Heart left ventricle (tissue), 13 donors: ENCODE data around the gene NAA16.

Experiments used
- POLR2A ChIP-seq, 2 donors: fragments of 450-650 bp; IDR thresholded peaks; one replicate each; pipeline ENCODE4 v1.6.1; 2017; ENCODE audit warnings: antibody characterized with exemption in 2 of 2, mild to moderate bottlenecking in 2 of 2, moderate library complexity in 2 of 2
- TF ChIP-seq, protein P1 (sequence below), 12 donors: fragments of 200-600 bp; sonication (generic) in 4 of 12; IDR thresholded peaks; one replicate each; pipeline versions ENCODE4 v1.5.0 to v1.8.0; 2018 to 2022; ENCODE audit warnings: antibody characterized with exemption in 12 of 12, mild to moderate bottlenecking in 5 of 12
- donor health status: ischemic (EF 13 %, LVEDD 7.1; RV severe dilation, severe dysfunction).
- donor health status: DM: no; HTN: yes; CAD: no.
- donor health status: DM: no; HTN: no; CAD: no.
- donor health status: ischemic (EF 25% LVEDD 6.9; RV normal size, moderate dysfunction).
- donor health status: ischemic (EF 25% LVEDD 5.7; RV mildly dilated, moderate dysfunction).
- donor health status: ischemic (EF 35%, LVEDD 5.7; RV mildly dilated, moderate dysfunction).
- donor health status: nonischemic (EF 11% LVEDD 7.7; RV severe dilation, severe dysfunction).
- donor health status: DM: yes; HTN: yes; CAD: no.
- donor health status: PGD.
- donor health status: ischemic (EF 29% LVEDD 5.4; RV normal size, mild dysfunction).
- donor health status: nonischemic (EF 23%, LVEDD 6.1; RV moderate dilation, normal function).

DNA sequence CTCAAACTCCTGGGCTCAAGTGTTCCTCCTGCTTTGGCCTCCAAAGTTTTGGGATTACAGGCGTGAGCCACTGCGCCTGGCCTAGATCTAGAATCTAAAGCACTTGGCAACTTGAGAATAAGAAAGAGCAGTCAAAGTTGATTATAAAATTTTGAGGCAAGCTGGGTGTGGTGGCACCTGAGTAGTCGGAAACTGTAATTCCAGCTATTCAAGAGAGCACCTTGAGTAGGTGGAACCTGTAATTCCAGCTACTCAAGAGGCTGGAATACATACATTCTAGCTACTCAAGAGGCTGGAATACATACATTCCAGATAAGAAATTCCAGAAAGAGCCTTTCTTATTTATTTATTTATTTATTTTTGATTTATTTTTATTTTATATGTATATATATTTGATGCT lies 8.3 kb upstream of the NAA16 start:
- TF ChIP-seq, protein P1, sequence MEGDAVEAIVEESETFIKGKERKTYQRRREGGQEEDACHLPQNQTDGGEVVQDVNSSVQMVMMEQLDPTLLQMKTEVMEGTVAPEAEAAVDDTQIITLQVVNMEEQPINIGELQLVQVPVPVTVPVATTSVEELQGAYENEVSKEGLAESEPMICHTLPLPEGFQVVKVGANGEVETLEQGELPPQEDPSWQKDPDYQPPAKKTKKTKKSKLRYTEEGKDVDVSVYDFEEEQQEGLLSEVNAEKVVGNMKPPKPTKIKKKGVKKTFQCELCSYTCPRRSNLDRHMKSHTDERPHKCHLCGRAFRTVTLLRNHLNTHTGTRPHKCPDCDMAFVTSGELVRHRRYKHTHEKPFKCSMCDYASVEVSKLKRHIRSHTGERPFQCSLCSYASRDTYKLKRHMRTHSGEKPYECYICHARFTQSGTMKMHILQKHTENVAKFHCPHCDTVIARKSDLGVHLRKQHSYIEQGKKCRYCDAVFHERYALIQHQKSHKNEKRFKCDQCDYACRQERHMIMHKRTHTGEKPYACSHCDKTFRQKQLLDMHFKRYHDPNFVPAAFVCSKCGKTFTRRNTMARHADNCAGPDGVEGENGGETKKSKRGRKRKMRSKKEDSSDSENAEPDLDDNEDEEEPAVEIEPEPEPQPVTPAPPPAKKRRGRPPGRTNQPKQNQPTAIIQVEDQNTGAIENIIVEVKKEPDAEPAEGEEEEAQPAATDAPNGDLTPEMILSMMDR (IDR thresholded peaks at IDR 0.05): no peak
- TF ChIP-seq POLR2A (IDR thresholded peaks at IDR 0.05): no peak
